Colonic mucosa (tissue), 4 donors: ENCODE results near the gene AEBP2. TPM values are rescaled to one million over a fixed set of nuclear protein-coding genes. Genes with fewer than 3 reads are reported as not detected.

ENCODE experiments used
- DNase-seq: peaks from one replicate; pipeline ENCODE4 v3.0.0-alpha.2; 2020
- H3K27ac ChIP-seq: fragments of 200-600 bp; one replicate; pipeline ENCODE4 v1.8.0; 2021
- H3K27me3 ChIP-seq: fragments of 200-600 bp; one replicate; pipeline ENCODE4 v1.8.0; 2021
- H3K36me3 ChIP-seq: fragments of 200-600 bp; one replicate; pipeline ENCODE4 v1.8.0; 2021
- H3K4me1 ChIP-seq: fragments of 200-600 bp; one replicate; pipeline ENCODE4 v1.8.0; 2021; ENCODE audit warnings: mild to moderate bottlenecking
- H3K4me3 ChIP-seq: fragments of 200-600 bp; one replicate; pipeline ENCODE4 v1.8.0; 2021
- H3K9ac ChIP-seq, 2 donors: one replicate each; pipeline ENCODE4 v1.7.0; 2013; ENCODE audit warnings: control low read depth in 2 of 2, low read depth in 2 of 2, low read length in 2 of 2
- H3K9me3 ChIP-seq: fragments of 200-600 bp; one replicate; pipeline ENCODE4 v1.8.0; 2021
- CTCF ChIP-seq: fragments of 200-600 bp; IDR thresholded peaks from one replicate; pipeline ENCODE4 v1.8.0; 2022; ENCODE audit warnings: antibody characterized with exemption, mild to moderate bottlenecking
- intact Hi-C: fragments of 100-400 bp; cut with DNase I; formaldehyde crosslinking; loops from one replicate; pipeline ENCODE4 v1.14.1; 2022
- total RNA-seq, 2 donors: library from RNA; stranded (reverse); fragmentation: NEBNext Ultra II Directional in 1 of 2; extraction: Animal tissue kit (Norgen Biotek cat#: 25700) in 1 of 2; gene quantifications; one replicate each; pipeline ENCODE4 v1.2.1, GENCODE V29; 2021
- donor health status: healthy.
- donor health status: DM: no; HTN: no; CAD: no.
- donor health status: DM: no; HTN: no; CAD: no.

AEBP2 gene
- total RNA-seq, 2 donors from 2014 or later: 25.5 to 37.7 TPM

DNA sequence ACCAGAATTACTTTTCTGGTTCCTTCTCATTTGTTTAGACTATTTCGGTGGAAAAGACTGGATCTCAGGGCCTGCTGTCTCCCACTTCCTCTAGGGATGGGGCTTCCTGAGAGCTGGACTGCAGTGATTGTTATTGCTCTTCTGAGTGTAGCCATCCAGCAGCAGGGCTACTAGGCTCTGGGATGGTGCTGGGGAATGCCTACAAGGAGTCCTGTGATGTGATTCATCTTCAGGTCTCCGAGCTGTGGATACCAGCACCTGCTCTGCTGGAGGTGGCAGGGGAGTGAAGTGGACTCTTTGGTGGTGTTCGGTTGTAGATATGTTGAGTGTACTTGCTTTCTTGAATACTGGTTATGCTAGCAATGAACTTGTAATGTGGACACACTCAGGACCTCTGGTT, 42.7 kb downstream of the AEBP2 start:
- no peak overlapping the region for H3K27ac ChIP-seq
- no peak for TF ChIP-seq CTCF
- no peak overlapping the region for H3K4me3 ChIP-seq
- no peaks in the 10 kb centered on the region for H3K9me3 ChIP-seq
- H3K9ac ChIP-seq: no peak overlapping the region
- no peak for DNase-seq
- H3K4me1 ChIP-seq: no peaks in the 10 kb centered on the region
- H3K36me3 ChIP-seq: no peaks in the 10 kb centered on the region
- intact Hi-C loops: no loop called here
- no peaks in the 10 kb centered on the region for H3K27me3 ChIP-seq

GRCh38 chr12:19482551-19483109, 43.3 kb downstream of the AEBP2 start:
- no peak for TF ChIP-seq CTCF
- H3K36me3 ChIP-seq: no peaks in the 10 kb centered on the region
- intact Hi-C loops: no loop called here
- H3K27me3 ChIP-seq: no peaks in the 10 kb centered on the region
- no peaks in the 10 kb centered on the region for H3K9me3 ChIP-seq
- DNase-seq: no peak
- no peak overlapping the region for H3K4me3 ChIP-seq
- no peak overlapping the region for H3K27ac ChIP-seq
- no peak overlapping the region for H3K9ac ChIP-seq
- H3K4me1 ChIP-seq: no peaks in the 10 kb centered on the region

DNA sequence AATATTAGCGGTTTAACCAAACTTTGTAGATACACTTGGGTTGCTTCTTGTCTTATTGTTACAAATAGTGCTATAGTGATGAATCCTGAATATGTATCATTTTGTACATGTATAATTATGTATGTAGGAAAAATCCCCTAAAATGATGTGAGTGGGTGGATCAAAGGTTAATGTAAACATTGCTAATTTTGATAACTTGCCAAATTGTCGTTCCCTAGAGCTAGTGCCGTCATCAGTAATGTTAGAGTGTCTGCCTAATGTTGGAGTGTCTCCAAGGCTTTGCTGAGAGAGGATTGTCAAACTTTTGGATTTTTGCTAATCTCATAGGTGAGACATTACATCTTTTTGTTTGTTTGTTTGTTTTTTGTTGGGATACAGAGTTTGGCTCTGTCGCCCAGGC, 44.4 kb downstream of the AEBP2 start:
- TF ChIP-seq CTCF: no peak
- H3K4me1 ChIP-seq: no peaks in the 10 kb centered on the region
- no peaks in the 10 kb centered on the region for H3K36me3 ChIP-seq
- H3K27ac ChIP-seq: no peak overlapping the region
- H3K27me3 ChIP-seq: no peaks in the 10 kb centered on the region
- DNase-seq: no peak
- H3K4me3 ChIP-seq: no peak overlapping the region
- intact Hi-C loops: no loop called here
- no peaks in the 10 kb centered on the region for H3K9me3 ChIP-seq
- no peak overlapping the region for H3K9ac ChIP-seq

DNA sequence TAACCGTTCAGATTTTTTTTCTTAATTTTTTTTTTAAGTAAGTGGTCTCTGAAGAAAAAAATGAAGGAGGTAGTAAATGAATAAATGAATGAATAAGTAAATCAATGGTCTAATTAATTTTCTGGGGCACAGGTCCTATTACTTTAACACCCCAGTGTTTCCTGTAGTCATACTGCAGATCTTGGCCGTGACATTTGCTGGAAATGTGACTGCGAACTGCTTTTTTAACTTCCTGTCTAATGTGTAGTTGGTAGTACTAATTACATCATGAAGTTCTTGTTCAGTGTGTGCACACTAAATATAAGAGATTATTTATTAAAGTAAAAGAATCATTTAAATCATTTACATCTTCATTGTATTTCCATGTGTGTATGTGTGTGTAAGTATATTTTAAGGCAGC, 45.4 kb downstream of the AEBP2 start:
- no peak for TF ChIP-seq CTCF
- H3K27ac ChIP-seq: no peak overlapping the region

GRCh38 chr12:19485240-19485639, 45.9 kb downstream of the AEBP2 start:
- DNase-seq: no peak
- Histone ChIP-seq H3K9me3 (no peaks in the 10 kb centered on the region), H3K9ac (no peak overlapping the region), H3K27ac (no peak overlapping the region), H3K4me3 (no peak overlapping the region), H3K4me1 (no peaks in the 10 kb centered on the region), H3K36me3 (no peaks in the 10 kb centered on the region), H3K27me3 (no peaks in the 10 kb centered on the region)
- intact Hi-C loops: no loop called here
- TF ChIP-seq CTCF: no peak

More for the DNA sequence above, 45.4 kb downstream of the AEBP2 start:
- Histone ChIP-seq H3K36me3 (no peaks in the 10 kb centered on the region), H3K9me3 (no peaks in the 10 kb centered on the region), H3K4me3 (no peak overlapping the region), H3K4me1 (no peaks in the 10 kb centered on the region), H3K9ac (no peak overlapping the region), H3K27me3 (no peaks in the 10 kb centered on the region)
- no peak for DNase-seq
- intact Hi-C loops: no loop called here
